ENCODE results near the gene FAM163B.

FAM163B gene

DNA sequence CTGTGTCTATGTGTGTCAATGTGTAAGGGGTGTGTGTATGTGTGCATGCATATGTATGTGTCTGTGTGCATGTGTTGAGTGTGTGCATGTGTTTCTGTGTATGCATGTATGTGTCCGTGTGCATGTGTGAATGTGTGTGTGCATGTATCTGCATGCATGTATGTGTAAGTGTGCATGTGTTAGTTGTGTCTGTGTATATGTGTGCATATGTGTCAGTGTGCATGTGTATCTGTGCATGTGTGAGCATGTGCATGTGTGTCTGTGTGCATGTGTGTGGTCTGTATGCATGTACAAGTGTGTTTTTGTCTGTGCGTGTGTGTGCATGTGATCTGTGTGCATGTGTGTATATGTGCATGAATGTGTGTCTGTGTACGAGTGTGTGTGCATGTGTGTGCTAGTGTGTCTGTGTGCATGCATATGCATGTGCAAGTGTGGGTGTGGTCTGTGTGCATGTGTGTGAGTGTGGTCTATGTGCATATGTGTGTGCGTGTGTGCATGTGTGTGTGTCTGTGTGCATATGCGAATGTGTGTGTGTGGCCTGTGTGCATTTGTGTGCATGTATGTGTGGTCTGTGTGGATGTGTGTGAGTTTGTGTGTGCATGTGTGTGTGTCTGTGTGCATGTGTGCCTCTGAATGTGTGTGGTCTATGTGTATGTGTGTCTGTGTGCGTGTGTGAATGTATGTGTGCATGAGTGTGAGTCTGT is 9.6 kb downstream of the FAM163B start:
- Histone ChIP-seq H3K4me3 (ENCODE audit: low read length) (no peak overlapping the region), H3K36me3 (ENCODE audit: control insufficient read depth, insufficient read depth, low read length) (no peaks in the 10 kb centered on the region), H3K4me1 (ENCODE audit: control insufficient read depth, insufficient read depth, low read length) (no peaks in the 10 kb centered on the region), H3K27ac (ENCODE audit: low read depth, low read length) (no peak overlapping the region), H3K9ac (ENCODE audit: low read length) (no peak overlapping the region), H3K27me3 (ENCODE audit: control insufficient read depth, insufficient read depth, low read length) (peaks cover under 1% of the 10 kb centered on the region)

GRCh38 chr9:133598978-133599377 is 10.2 kb downstream of the FAM163B start:
- Histone ChIP-seq H3K4me1 (ENCODE audit: control insufficient read depth, insufficient read depth, low read length) (no peaks in the 10 kb centered on the region), H3K27ac (ENCODE audit: low read depth, low read length) (no peak overlapping the region), H3K36me3 (ENCODE audit: control insufficient read depth, insufficient read depth, low read length) (no peaks in the 10 kb centered on the region), H3K9ac (ENCODE audit: low read length) (no peak overlapping the region), H3K4me3 (ENCODE audit: low read length) (no peak overlapping the region), H3K27me3 (ENCODE audit: control insufficient read depth, insufficient read depth, low read length) (no peaks in the 10 kb centered on the region)

GRCh38 chr9:133597316-133597957 is 11.8 kb downstream of the FAM163B start:
- H3K4me1 ChIP-seq (ENCODE audit: control insufficient read depth, insufficient read depth, low read length): no peaks in the 10 kb centered on the region
- no peaks in the 10 kb centered on the region for H3K27me3 ChIP-seq (ENCODE audit: control insufficient read depth, insufficient read depth, low read length)
- H3K4me3 ChIP-seq (ENCODE audit: low read length): no peak overlapping the region
- H3K27ac ChIP-seq (ENCODE audit: low read depth, low read length): no peak overlapping the region
- no peaks in the 10 kb centered on the region for H3K36me3 ChIP-seq (ENCODE audit: control insufficient read depth, insufficient read depth, low read length)
- no peak overlapping the region for H3K9ac ChIP-seq (ENCODE audit: low read length)

DNA sequence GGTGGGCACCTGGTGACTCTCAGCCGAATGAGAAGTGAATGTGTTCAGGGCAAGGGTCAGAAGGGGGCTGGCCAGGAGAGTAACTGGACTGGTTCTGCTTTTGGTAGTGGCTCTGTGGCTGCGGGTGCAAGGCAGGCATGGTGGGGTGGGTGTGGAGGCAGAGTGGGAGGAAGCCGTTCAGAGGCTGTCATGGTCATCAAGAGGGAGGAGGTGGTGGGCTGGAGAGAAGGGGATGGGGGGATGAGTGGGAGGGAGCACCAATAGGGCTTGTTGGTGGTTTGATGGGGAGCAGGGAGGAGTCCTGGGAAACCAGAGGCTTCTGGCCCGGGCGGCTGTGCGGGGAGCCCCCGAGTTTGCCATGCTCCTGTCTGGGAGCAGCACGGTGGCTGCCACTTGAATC is 13.3 kb downstream of the FAM163B start:
- H3K4me1 ChIP-seq (ENCODE audit: control insufficient read depth, insufficient read depth, low read length): no peaks in the 10 kb centered on the region
- no peak overlapping the region for H3K9ac ChIP-seq (ENCODE audit: low read length)
- no peak overlapping the region for H3K4me3 ChIP-seq (ENCODE audit: low read length)
- H3K27ac ChIP-seq (ENCODE audit: low read depth, low read length): no peak overlapping the region
- no peaks in the 10 kb centered on the region for H3K36me3 ChIP-seq (ENCODE audit: control insufficient read depth, insufficient read depth, low read length)
- H3K27me3 ChIP-seq (ENCODE audit: control insufficient read depth, insufficient read depth, low read length): no peaks in the 10 kb centered on the region

DNA sequence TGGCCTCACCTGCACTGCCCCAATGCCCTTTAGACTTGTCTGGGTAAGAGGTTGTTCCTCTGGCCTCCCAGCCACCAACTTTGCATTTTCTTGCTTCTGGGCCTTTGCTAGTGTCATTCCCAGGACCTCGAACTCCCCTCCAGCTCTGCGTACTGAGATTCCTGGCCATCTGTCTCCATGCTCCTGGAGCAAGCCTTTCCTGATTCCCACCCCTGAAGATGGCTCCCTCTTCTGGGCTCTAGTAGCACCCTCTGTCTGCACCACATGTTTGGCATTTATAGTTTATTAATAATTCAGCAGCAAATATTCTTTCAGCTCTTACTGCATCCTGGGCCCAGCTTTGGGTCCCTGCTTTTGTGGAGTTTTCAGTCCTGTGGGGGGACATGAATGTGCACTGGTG is 14.9 kb downstream of the FAM163B start:
- no peaks in the 10 kb centered on the region for H3K36me3 ChIP-seq (ENCODE audit: control insufficient read depth, insufficient read depth, low read length)
- H3K27ac ChIP-seq (ENCODE audit: low read depth, low read length): no peak overlapping the region
- no peak overlapping the region for H3K9ac ChIP-seq (ENCODE audit: low read length)
- no peaks in the 10 kb centered on the region for H3K27me3 ChIP-seq (ENCODE audit: control insufficient read depth, insufficient read depth, low read length)
- no peak overlapping the region for H3K4me3 ChIP-seq (ENCODE audit: low read length)
- no peaks in the 10 kb centered on the region for H3K4me1 ChIP-seq (ENCODE audit: control insufficient read depth, insufficient read depth, low read length)

DNA sequence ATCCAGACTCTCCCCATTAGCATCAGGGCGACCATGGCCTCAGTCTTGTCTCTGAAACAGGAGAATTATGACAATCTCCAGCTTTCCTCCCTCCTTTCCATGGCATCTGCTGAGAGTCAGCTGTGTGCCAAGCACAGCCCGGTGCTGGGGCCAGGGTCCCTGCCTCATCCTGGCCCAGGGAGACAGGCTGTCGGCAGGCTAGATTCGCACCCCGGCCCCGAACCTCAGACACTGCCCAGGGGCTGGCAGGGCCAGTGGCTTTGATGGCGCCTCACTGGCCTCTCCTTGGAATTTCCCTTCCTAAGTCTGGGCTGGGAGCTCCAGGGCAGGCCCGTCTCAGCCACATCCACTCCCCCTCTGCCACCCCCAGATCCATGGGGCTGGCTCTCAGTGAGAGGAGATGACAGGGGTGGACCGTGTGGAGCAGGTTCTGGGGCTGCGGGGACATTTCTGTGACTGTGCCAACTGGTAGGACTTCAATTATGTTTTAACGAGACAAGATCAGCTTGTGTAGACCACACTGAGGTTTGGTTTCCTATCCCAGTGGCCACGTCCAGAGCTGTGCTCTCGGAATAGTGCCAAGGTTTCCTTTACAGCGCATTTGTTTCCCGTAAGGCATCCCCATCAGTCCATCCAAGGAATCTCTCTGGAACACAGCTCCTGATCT is 15.5 kb downstream of the FAM163B start:
- Histone ChIP-seq H3K27me3 (ENCODE audit: control insufficient read depth, insufficient read depth, low read length) (no peaks in the 10 kb centered on the region), H3K4me1 (ENCODE audit: control insufficient read depth, insufficient read depth, low read length) (no peaks in the 10 kb centered on the region), H3K36me3 (ENCODE audit: control insufficient read depth, insufficient read depth, low read length) (no peaks in the 10 kb centered on the region), H3K27ac (ENCODE audit: low read depth, low read length) (no peak overlapping the region), H3K4me3 (ENCODE audit: low read length) (no peak overlapping the region), H3K9ac (ENCODE audit: low read length) (no peak overlapping the region)

DNA sequence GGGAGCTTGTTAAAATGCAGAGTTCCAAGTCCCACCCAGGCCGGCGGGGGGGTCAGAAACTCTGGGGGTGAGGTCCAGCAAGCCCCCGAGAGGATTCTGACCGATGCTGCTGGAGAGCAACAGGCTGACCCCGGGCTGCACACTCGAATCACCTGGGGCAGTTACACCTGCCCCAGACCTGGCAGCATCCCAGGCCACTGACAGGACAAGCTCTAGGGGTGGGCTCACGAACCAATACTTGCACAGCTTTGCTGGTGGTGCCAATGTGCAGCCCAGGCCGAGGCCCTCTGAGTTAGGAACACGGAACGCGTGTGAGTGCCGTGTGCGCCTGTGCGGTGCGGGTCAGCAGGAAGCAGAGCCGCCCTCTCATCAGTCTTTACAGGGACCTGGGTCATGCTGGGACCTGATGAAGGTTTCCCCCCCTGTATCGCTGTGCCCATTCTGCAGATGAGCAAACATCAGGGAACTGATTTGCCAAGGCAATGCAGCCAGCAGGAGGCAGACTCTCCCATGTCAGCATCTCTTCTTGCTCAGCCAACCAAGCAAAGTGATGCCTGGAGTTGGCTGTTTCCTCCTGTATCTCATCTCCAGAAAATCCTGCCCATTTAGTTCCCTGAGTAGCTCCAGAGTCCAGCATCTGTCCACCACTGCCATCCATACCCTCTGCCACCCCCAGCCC is 16.3 kb downstream of the FAM163B start:
- Histone ChIP-seq H3K27ac (ENCODE audit: low read depth, low read length) (no peak overlapping the region), H3K36me3 (ENCODE audit: control insufficient read depth, insufficient read depth, low read length) (no peaks in the 10 kb centered on the region), H3K4me1 (ENCODE audit: control insufficient read depth, insufficient read depth, low read length) (no peaks in the 10 kb centered on the region), H3K27me3 (ENCODE audit: control insufficient read depth, insufficient read depth, low read length) (no peaks in the 10 kb centered on the region), H3K9ac (ENCODE audit: low read length) (no peak overlapping the region), H3K4me3 (ENCODE audit: low read length) (no peak overlapping the region)

DNA sequence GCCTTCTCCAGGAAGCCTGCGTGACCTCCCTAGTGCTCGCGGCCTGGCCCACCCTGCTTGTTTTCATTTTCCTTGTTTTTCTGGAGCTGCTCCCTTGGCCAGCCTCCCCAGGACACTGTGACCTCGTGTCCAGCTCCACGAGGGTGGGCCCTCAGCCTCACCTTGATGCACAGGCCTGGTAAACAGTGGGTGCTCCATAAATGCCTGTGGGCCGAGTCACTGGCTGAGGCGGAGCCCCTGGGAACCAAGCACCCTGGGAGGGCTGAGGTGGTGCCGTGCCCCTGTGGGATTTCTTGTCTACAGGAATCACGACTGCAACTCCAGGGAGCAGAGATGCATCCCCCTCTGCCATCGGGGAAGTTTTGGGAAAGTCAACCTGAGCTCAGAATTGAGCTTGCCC is 17.2 kb downstream of the FAM163B start:
- H3K4me1 ChIP-seq (ENCODE audit: control insufficient read depth, insufficient read depth, low read length): no peaks in the 10 kb centered on the region
- no peaks in the 10 kb centered on the region for H3K36me3 ChIP-seq (ENCODE audit: control insufficient read depth, insufficient read depth, low read length)
- no peak overlapping the region for H3K4me3 ChIP-seq (ENCODE audit: low read length)
- H3K27me3 ChIP-seq (ENCODE audit: control insufficient read depth, insufficient read depth, low read length): no peaks in the 10 kb centered on the region
- no peak overlapping the region for H3K27ac ChIP-seq (ENCODE audit: low read depth, low read length)
- H3K9ac ChIP-seq (ENCODE audit: low read length): no peak overlapping the region

DNA sequence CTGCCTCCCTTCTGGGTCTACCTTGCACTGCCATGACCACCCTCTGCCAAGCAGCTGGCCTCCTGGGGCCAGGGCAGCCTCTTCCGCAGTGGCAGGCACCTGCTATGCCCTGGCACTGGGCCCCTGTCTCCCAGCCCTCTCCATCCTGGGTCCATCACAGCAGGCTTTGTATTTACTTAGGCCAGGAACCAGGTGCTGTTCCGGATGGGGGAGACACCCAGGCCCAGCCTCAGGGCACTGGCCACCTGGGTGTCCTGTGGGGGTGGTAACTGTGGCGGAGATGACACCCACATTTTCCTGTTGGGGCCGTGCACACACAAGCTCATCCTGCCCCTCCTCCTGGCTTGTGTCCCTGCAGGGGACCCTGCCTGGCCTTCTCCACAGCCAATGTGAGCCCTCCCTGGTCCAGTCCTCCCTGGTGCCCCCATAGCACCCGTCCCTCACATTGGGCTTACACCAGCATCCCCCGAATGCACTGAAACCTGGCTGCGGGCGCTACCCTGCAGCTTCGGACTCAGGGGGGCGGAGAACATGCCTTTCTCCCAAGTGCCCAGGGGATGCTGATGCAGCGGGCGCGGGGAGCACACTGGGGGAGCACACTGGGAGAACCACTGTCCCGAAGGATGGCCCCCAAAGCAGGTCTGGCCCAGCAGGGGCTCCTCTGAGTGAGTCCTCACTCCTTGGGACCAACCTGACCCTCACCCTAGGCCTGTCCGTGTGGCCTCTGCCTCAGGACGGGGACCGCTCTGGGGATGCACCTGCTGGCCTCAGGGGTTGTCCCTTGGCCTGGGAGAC is 17.9 kb downstream of the FAM163B start:
- H3K36me3 ChIP-seq (ENCODE audit: control insufficient read depth, insufficient read depth, low read length): no peaks in the 10 kb centered on the region
- H3K4me1 ChIP-seq (ENCODE audit: control insufficient read depth, insufficient read depth, low read length): no peaks in the 10 kb centered on the region
- H3K9ac ChIP-seq (ENCODE audit: low read length): no peak overlapping the region
- H3K27me3 ChIP-seq (ENCODE audit: control insufficient read depth, insufficient read depth, low read length): no peaks in the 10 kb centered on the region
- no peak overlapping the region for H3K4me3 ChIP-seq (ENCODE audit: low read length)
- no peak overlapping the region for H3K27ac ChIP-seq (ENCODE audit: low read depth, low read length)

DNA sequence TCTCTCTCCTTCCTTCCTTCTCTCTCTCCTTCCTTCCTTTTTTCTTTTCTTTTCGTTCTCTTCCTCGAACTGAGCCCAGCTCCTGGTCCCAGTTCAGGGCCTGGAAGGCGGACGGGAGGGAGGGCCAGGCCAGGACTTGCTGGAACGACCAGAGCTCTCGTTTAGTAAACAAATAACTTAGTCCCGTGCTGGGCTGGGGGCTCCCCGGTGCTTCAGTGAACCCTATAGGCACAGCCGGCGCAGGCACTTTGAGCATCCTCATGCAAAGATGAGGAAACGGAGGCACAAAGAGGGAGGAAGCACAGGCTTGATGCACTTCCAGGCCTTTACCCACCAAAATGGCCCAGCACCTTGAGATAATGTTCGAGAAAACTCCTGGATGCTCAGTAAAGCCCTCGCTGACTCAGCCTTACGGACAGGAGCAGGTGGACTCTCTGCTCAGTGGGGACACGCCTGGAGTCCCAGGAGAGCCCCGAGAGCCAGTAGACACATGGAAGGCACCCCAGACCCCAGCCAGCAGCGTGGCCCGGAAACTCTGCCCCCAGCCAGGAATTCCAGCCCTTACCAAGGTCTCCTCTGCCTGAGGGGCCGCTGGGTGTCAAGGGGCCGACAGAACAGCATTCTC is 18.8 kb downstream of the FAM163B start:
- Histone ChIP-seq H3K4me1 (ENCODE audit: control insufficient read depth, insufficient read depth, low read length) (no peaks in the 10 kb centered on the region), H3K36me3 (ENCODE audit: control insufficient read depth, insufficient read depth, low read length) (no peaks in the 10 kb centered on the region), H3K27me3 (ENCODE audit: control insufficient read depth, insufficient read depth, low read length) (no peaks in the 10 kb centered on the region), H3K27ac (ENCODE audit: low read depth, low read length) (no peak overlapping the region), H3K4me3 (ENCODE audit: low read length) (no peak overlapping the region), H3K9ac (ENCODE audit: low read length) (no peak overlapping the region)

DNA sequence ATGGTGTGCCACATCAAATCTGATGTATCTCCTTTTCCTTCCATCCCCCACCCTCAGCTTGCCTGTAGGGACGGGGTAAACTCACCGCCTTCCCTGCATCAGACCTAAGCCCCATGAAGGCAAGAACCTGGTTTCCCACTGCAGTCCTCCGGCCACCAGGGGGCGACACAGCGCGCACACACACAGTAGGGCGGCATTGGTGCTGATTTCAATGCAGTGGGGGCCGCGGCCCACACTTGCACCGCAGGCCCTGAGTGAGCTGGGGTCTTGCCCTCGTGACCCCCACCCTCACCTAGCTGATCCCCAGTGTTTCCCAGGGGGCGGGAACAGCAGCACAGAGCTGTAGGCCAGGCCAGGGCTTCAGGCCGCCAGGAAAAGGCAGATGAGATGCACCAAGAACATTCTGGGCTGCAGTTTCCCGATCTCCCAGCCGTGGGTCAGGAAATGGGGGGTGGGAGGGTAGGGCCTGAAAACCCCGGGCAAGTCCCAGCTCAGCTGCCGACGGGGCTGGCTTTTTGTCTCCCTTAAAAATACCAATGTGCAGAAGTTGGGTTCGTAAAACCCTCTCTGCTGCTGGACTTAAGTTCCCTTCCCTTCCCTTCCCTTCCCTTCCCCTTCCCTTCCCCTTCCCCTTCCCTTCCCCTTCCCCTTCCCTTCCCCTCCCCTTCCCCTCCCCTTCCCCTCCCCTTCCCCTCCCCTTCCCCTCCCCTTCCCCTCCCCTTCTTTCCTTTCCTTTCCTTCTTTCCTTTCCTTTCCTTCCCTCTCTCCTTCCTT is 19.5 kb downstream of the FAM163B start:
- H3K4me1 ChIP-seq (ENCODE audit: control insufficient read depth, insufficient read depth, low read length): peaks cover 1% of the 10 kb centered on the region
- H3K27ac ChIP-seq (ENCODE audit: low read depth, low read length): no peak overlapping the region
- no peaks in the 10 kb centered on the region for H3K27me3 ChIP-seq (ENCODE audit: control insufficient read depth, insufficient read depth, low read length)
- H3K4me3 ChIP-seq (ENCODE audit: low read length): no peak overlapping the region
- no peaks in the 10 kb centered on the region for H3K36me3 ChIP-seq (ENCODE audit: control insufficient read depth, insufficient read depth, low read length)
- H3K9ac ChIP-seq (ENCODE audit: low read length): no peak overlapping the region
